Tibial nerve (tissue), 4 donors: ENCODE data around the gene KRAS. TPM values are rescaled to one million over a fixed set of nuclear protein-coding genes. Genes with fewer than 3 reads are reported as not detected.

Source experiments
- DNase-seq, 2 donors: peaks; one replicate each; pipeline ENCODE4 v3.0.0-alpha.2; 2019; ENCODE audit warnings: low spot score in 2 of 2
- H3K27ac ChIP-seq, 4 donors: fragments of 200-600 bp; sonication (generic) in 3 of 4; one replicate each; pipeline ENCODE4 v1.5.1; 2017 to 2019; ENCODE audit warnings: mild to moderate bottlenecking in 1 of 4
- H3K27me3 ChIP-seq, 2 donors: fragments of 200-600 bp; sonication (generic) in 1 of 2; one replicate each; pipeline versions ENCODE4 v1.5.1 to v1.6.0; 2017 to 2019
- H3K36me3 ChIP-seq, 3 donors: fragments of 200-600 bp; sonication (generic); one replicate each; pipeline ENCODE4 v1.5.1; 2018 to 2019
- H3K4me1 ChIP-seq, 4 donors: fragments of 200-600 bp; sonication (generic) in 3 of 4; one replicate each; pipeline ENCODE4 v1.5.1; 2017 to 2019
- H3K4me3 ChIP-seq, 4 donors: fragments of 200-600 bp; sonication (generic) in 3 of 4; one replicate each; pipeline ENCODE4 v1.5.1; 2017 to 2019; ENCODE audit warnings: mild to moderate bottlenecking in 1 of 4, moderate library complexity in 1 of 4
- H3K9me3 ChIP-seq, 4 donors: fragments of 200-600 bp; sonication (generic) in 3 of 4; one replicate each; pipeline ENCODE4 v1.5.1; 2017 to 2019
- CTCF ChIP-seq, 5 experiments: fragments of 200-600 bp in 3 of 5; fragments of 450-650 bp in 2 of 5; sonication (generic) in 3 of 5; IDR thresholded peaks; one replicate each; pipeline ENCODE4 v1.5.1; 2016 to 2019; ENCODE audit warnings: antibody characterized with exemption in 5 of 5, mild to moderate bottlenecking in 3 of 5, moderate library complexity in 2 of 5
- EP300 ChIP-seq, 2 donors: sonication (generic); formaldehyde crosslinking; IDR thresholded peaks; one replicate each; pipeline ENCODE4 v1.6.1; 2017; ENCODE audit warnings: antibody characterized with exemption in 2 of 2, mild to moderate bottlenecking in 1 of 2
- POLR2A ChIP-seq, 2 donors: fragments of 450-650 bp; IDR thresholded peaks; one replicate each; pipeline ENCODE4 v1.6.1; 2017; ENCODE audit warnings: antibody characterized with exemption in 2 of 2, mild to moderate bottlenecking in 2 of 2, moderate library complexity in 2 of 2
- WGBS, 2 donors: methylation state at CpG; one replicate each; pipeline ENCODE4 v1.1.5; 2018; 5-methylcytosine and 5-hydroxymethylcytosine counted together
- total RNA-seq, 4 donors: library from RNA; depleted of rRNA; stranded (reverse); fragments of >200 nt; gene quantifications; one replicate each; pipeline ENCODE4 v1.1.0, GENCODE V29; 2016

KRAS gene
- total RNA-seq, 4 donors from 2014 or later = 19.2 to 36.3 (median 28.0) TPM

DNA sequence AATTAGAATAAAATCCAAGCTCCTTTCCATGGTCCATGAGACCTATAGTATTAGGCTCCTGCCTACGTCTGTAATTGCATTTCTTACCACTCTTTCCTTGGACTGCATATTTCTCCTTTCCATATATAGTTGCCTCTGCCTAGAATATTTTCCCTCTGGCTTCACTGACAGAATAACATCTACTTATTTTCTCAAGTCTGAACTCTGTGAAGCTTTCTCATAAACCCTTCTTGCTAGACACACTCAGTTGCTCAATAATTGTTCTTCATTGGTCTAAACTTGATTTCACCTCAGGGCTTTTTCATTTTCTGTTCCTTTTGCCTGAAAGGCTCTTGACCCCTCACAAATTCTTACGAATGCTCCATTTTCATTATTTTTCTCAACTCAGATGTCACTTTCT lies 36.9 kb upstream of the KRAS start:
- no peak for DNase-seq
- H3K27me3 ChIP-seq = no peaks in the 10 kb centered on the region
- H3K4me1 ChIP-seq = peaks cover 0 to 4% (median 0%) of the 10 kb centered on the region in 4 donors
- TF ChIP-seq EP300 (IDR thresholded peaks at IDR 0.05) (no peak), POLR2A (IDR thresholded peaks at IDR 0.05) (no peak), CTCF (IDR thresholded peaks at IDR 0.05) (no peak)
- 84 to 85% methylated on average over 2 of the region's 2 CpGs for WGBS, 2 donors
- H3K36me3 ChIP-seq = no peaks in the 10 kb centered on the region
- H3K9me3 ChIP-seq = peaks cover 0 to 15% (median 0%) of the 10 kb centered on the region in 4 donors
- H3K27ac ChIP-seq = no peak overlapping the region
- H3K4me3 ChIP-seq = no peak overlapping the region

- Histone ChIP-seq H3K9me3 (peaks cover 0 to 15% (median 0%) of the 10 kb centered on the region in 4 donors), H3K27me3 (no peaks in the 10 kb centered on the region), H3K27ac (no peak overlapping the region), H3K36me3 (no peaks in the 10 kb centered on the region), H3K4me1 (peaks cover 0 to 6% (median 0%) of the 10 kb centered on the region in 4 donors), H3K4me3 (no peak overlapping the region)
- TF ChIP-seq POLR2A (IDR thresholded peaks at IDR 0.05) = no peak
- TF ChIP-seq CTCF (IDR thresholded peaks at IDR 0.05) = no peak
- TF ChIP-seq EP300 (IDR thresholded peaks at IDR 0.05) = no peak
- no peak for DNase-seq
Observed at GRCh38 chr12:25286837-25287236, 36.1 kb upstream of the KRAS start.

GRCh38 chr12:25284024-25284423 lies 33.3 kb upstream of the KRAS start:
- TF ChIP-seq POLR2A (IDR thresholded peaks at IDR 0.05) = no peak
- no peak for TF ChIP-seq EP300 (IDR thresholded peaks at IDR 0.05)
- TF ChIP-seq CTCF (IDR thresholded peaks at IDR 0.05) = no peak
- peaks cover 0 to 2% (median 0%) of the 10 kb centered on the region in 4 donors for H3K9me3 ChIP-seq
- H3K4me1 ChIP-seq = peaks cover 0 to 6% (median 0%) of the 10 kb centered on the region in 4 donors
- no peaks in the 10 kb centered on the region for H3K36me3 ChIP-seq
- DNase-seq = no peak
- no peak overlapping the region for H3K4me3 ChIP-seq
- H3K27ac ChIP-seq = no peak overlapping the region
- 94% methylated on average over 4 of the region's 4 CpGs for WGBS, 2 donors
- H3K27me3 ChIP-seq = no peaks in the 10 kb centered on the region

GRCh38 chr12:25283006-25283405 lies 32.3 kb upstream of the KRAS start:
- Histone ChIP-seq H3K9me3 (no peaks in the 10 kb centered on the region), H3K27ac (no peak overlapping the region), H3K4me3 (no peak overlapping the region), H3K36me3 (no peaks in the 10 kb centered on the region), H3K27me3 (no peaks in the 10 kb centered on the region), H3K4me1 (peaks cover 0 to 6% (median 0%) of the 10 kb centered on the region in 4 donors)
- no peak for DNase-seq
- WGBS, 2 donors = 63 to 68% methylated on average over 3 of the region's 3 CpGs
- TF ChIP-seq CTCF (IDR thresholded peaks at IDR 0.05) (no peak), EP300 (IDR thresholded peaks at IDR 0.05) (no peak), POLR2A (IDR thresholded peaks at IDR 0.05) (no peak)

GRCh38 chr12:25280082-25280481 lies 29.4 kb upstream of the KRAS start:
- Histone ChIP-seq H3K9me3 (no peaks in the 10 kb centered on the region), H3K27me3 (no peaks in the 10 kb centered on the region), H3K4me3 (no peak overlapping the region), H3K36me3 (no peaks in the 10 kb centered on the region), H3K4me1 (peaks cover 0 to 16% (median 0%) of the 10 kb centered on the region in 4 donors), H3K27ac (no peak overlapping the region)
- TF ChIP-seq CTCF (IDR thresholded peaks at IDR 0.05) (no peak), EP300 (IDR thresholded peaks at IDR 0.05) (no peak), POLR2A (IDR thresholded peaks at IDR 0.05) (no peak)
- no peak for DNase-seq
